ENCODE measurements around the gene F2R.

The F2R gene

GRCh38 chr5:76672242-76672641 lies 43.7 kb upstream of the F2R start:
- no CpG with 5 or more reads among the region's 2 CpGs for WGBS, 2 donors (ENCODE audit: extremely low coverage in 2 of 2, insufficient read length in 2 of 2, insufficient replicate concordance in 1 of 2)
- no peaks in the 10 kb centered on the region for H3K27me3 ChIP-seq (ENCODE audit: control insufficient read depth in 3 of 3, insufficient read depth in 3 of 3, low read depth in 1 of 3, low read length in 3 of 3)

GRCh38 chr5:76673125-76673524 lies 42.8 kb upstream of the F2R start:
- H3K4ac ChIP-seq (ENCODE audit: low read length): no peak overlapping the region
- no peak overlapping the region for H2BK15ac ChIP-seq (ENCODE audit: low read length)
- no peak overlapping the region for H3K27ac ChIP-seq (replicated peaks; ENCODE audit: low read length)
- no peak for DNase-seq (ENCODE audit: low spot score)
- H3K79me1 ChIP-seq (ENCODE audit: low read depth, low read length): no peaks in the 10 kb centered on the region
- H4K91ac ChIP-seq (ENCODE audit: low read depth, low read length, poor library complexity): no peak overlapping the region
- no peak overlapping the region for H3K9ac ChIP-seq (ENCODE audit: low read depth, low read length, poor library complexity)
- H3K14ac ChIP-seq (ENCODE audit: low read length): no peak overlapping the region
- H3K9me3 ChIP-seq (replicated peaks in 1 of 2; ENCODE audit: control insufficient read depth in 2 of 2, insufficient read depth in 1 of 2, low read depth in 1 of 2, low read length in 2 of 2): no peaks in the 10 kb centered on the region
- no peak overlapping the region for H3K23ac ChIP-seq (ENCODE audit: low read depth, low read length, poor library complexity)
- no peaks in the 10 kb centered on the region for H3K27me3 ChIP-seq (ENCODE audit: control insufficient read depth in 3 of 3, insufficient read depth in 3 of 3, low read depth in 1 of 3, low read length in 3 of 3)
- no peak overlapping the region for H3K4me3 ChIP-seq (ENCODE audit: low read length in 2 of 2)
- H2BK5ac ChIP-seq (ENCODE audit: low read length): no peak overlapping the region
- H4K8ac ChIP-seq (ENCODE audit: low read depth, low read length): no peak overlapping the region
- H2AK5ac ChIP-seq (ENCODE audit: low read depth, low read length): no peak overlapping the region
- no peak overlapping the region for H2BK120ac ChIP-seq (ENCODE audit: low read depth, low read length)
- no peak overlapping the region for H2BK12ac ChIP-seq (ENCODE audit: low read length)
- H3K4me2 ChIP-seq (ENCODE audit: insufficient read depth, low read length, poor library complexity, severe bottlenecking): no peak overlapping the region
- no peaks in the 10 kb centered on the region for H3K4me1 ChIP-seq (ENCODE audit: control insufficient read depth in 2 of 2, insufficient read depth in 1 of 2, low read depth in 1 of 2, low read length in 2 of 2)
- H3K36me3 ChIP-seq (replicated peaks in 1 of 2; ENCODE audit: control insufficient read depth in 2 of 2, insufficient read depth in 2 of 2, low read length in 2 of 2): peaks cover 0 to 72% of the 10 kb centered on the region in 2 donors
- H3K18ac ChIP-seq (ENCODE audit: low read length): no peak overlapping the region
- no peak overlapping the region for H2AFZ ChIP-seq (ENCODE audit: low read length)

More at GRCh38 chr5:76672242-76672641, 43.7 kb upstream of the F2R start:
- Histone ChIP-seq H2AK5ac (ENCODE audit: low read depth, low read length) (no peak overlapping the region), H3K9me3 (replicated peaks in 1 of 2; ENCODE audit: control insufficient read depth in 2 of 2, insufficient read depth in 1 of 2, low read depth in 1 of 2, low read length in 2 of 2) (no peaks in the 10 kb centered on the region), H2BK15ac (ENCODE audit: low read length) (no peak overlapping the region), H3K4ac (ENCODE audit: low read length) (no peak overlapping the region), H3K18ac (ENCODE audit: low read length) (no peak overlapping the region), H3K4me3 (ENCODE audit: low read length in 2 of 2) (no peak overlapping the region), H3K36me3 (replicated peaks in 1 of 2; ENCODE audit: control insufficient read depth in 2 of 2, insufficient read depth in 2 of 2, low read length in 2 of 2) (peaks cover 1 to 68% of the 10 kb centered on the region in 2 donors), H2BK120ac (ENCODE audit: low read depth, low read length) (no peak overlapping the region), H4K91ac (ENCODE audit: low read depth, low read length, poor library complexity) (no peak overlapping the region), H4K8ac (ENCODE audit: low read depth, low read length) (no peak overlapping the region), H3K9ac (ENCODE audit: low read depth, low read length, poor library complexity) (no peak overlapping the region), H3K4me2 (ENCODE audit: insufficient read depth, low read length, poor library complexity, severe bottlenecking) (no peak overlapping the region), H3K14ac (ENCODE audit: low read length) (no peak overlapping the region), H3K4me1 (ENCODE audit: control insufficient read depth in 2 of 2, insufficient read depth in 1 of 2, low read depth in 1 of 2, low read length in 2 of 2) (no peaks in the 10 kb centered on the region), H2BK12ac (ENCODE audit: low read length) (no peak overlapping the region), H3K79me1 (ENCODE audit: low read depth, low read length) (no peaks in the 10 kb centered on the region), H3K27ac (replicated peaks; ENCODE audit: low read length) (no peak overlapping the region), H2AFZ (ENCODE audit: low read length) (no peak overlapping the region), H2BK5ac (ENCODE audit: low read length) (no peak overlapping the region), H3K23ac (ENCODE audit: low read depth, low read length, poor library complexity) (no peak overlapping the region)
- no peak for DNase-seq (ENCODE audit: low spot score)

GRCh38 chr5:76674330-76675066 lies 41.4 kb upstream of the F2R start:
- Histone ChIP-seq H4K8ac (ENCODE audit: low read depth, low read length) (no peak overlapping the region), H3K9me3 (replicated peaks in 1 of 2; ENCODE audit: control insufficient read depth in 2 of 2, insufficient read depth in 1 of 2, low read depth in 1 of 2, low read length in 2 of 2) (no peaks in the 10 kb centered on the region), H3K18ac (ENCODE audit: low read length) (no peak overlapping the region), H2AFZ (ENCODE audit: low read length) (no peak overlapping the region), H3K9ac (ENCODE audit: low read depth, low read length, poor library complexity) (no peak overlapping the region), H2BK120ac (ENCODE audit: low read depth, low read length) (no peak overlapping the region), H3K4ac (ENCODE audit: low read length) (no peak overlapping the region), H3K36me3 (replicated peaks in 1 of 2; ENCODE audit: control insufficient read depth in 2 of 2, insufficient read depth in 2 of 2, low read length in 2 of 2) (peaks cover 0 to 67% of the 10 kb centered on the region in 2 donors), H3K14ac (ENCODE audit: low read length) (no peak overlapping the region), H2AK5ac (ENCODE audit: low read depth, low read length) (no peak overlapping the region), H3K4me1 (ENCODE audit: control insufficient read depth in 2 of 2, insufficient read depth in 1 of 2, low read depth in 1 of 2, low read length in 2 of 2) (no peaks in the 10 kb centered on the region), H3K27ac (replicated peaks; ENCODE audit: low read length) (no peak overlapping the region), H3K4me2 (ENCODE audit: insufficient read depth, low read length, poor library complexity, severe bottlenecking) (no peak overlapping the region), H3K23ac (ENCODE audit: low read depth, low read length, poor library complexity) (no peak overlapping the region), H2BK5ac (ENCODE audit: low read length) (no peak overlapping the region), H3K4me3 (ENCODE audit: low read length in 2 of 2) (no peak overlapping the region), H2BK15ac (ENCODE audit: low read length) (no peak overlapping the region), H4K91ac (ENCODE audit: low read depth, low read length, poor library complexity) (no peak overlapping the region), H3K27me3 (ENCODE audit: control insufficient read depth in 3 of 3, insufficient read depth in 3 of 3, low read depth in 1 of 3, low read length in 3 of 3) (no peaks in the 10 kb centered on the region), H3K79me1 (ENCODE audit: low read depth, low read length) (no peaks in the 10 kb centered on the region), H2BK12ac (ENCODE audit: low read length) (no peak overlapping the region)
- DNase-seq (ENCODE audit: low spot score): no peak
- no CpG with 5 or more reads among the region's 8 CpGs for WGBS, 2 donors (ENCODE audit: extremely low coverage in 2 of 2, insufficient read length in 2 of 2, insufficient replicate concordance in 1 of 2)

- Histone ChIP-seq H3K27ac (replicated peaks; ENCODE audit: low read length) (no peak overlapping the region), H3K18ac (ENCODE audit: low read length) (no peak overlapping the region), H2AK5ac (ENCODE audit: low read depth, low read length) (no peak overlapping the region), H3K79me1 (ENCODE audit: low read depth, low read length) (no peaks in the 10 kb centered on the region), H3K23ac (ENCODE audit: low read depth, low read length, poor library complexity) (no peak overlapping the region), H4K91ac (ENCODE audit: low read depth, low read length, poor library complexity) (no peak overlapping the region), H2BK5ac (ENCODE audit: low read length) (no peak overlapping the region), H2BK120ac (ENCODE audit: low read depth, low read length) (no peak overlapping the region), H3K9ac (ENCODE audit: low read depth, low read length, poor library complexity) (no peak overlapping the region), H3K9me3 (replicated peaks in 1 of 2; ENCODE audit: control insufficient read depth in 2 of 2, insufficient read depth in 1 of 2, low read depth in 1 of 2, low read length in 2 of 2) (no peaks in the 10 kb centered on the region), H2BK12ac (ENCODE audit: low read length) (no peak overlapping the region), H2BK15ac (ENCODE audit: low read length) (no peak overlapping the region), H3K36me3 (replicated peaks in 1 of 2; ENCODE audit: control insufficient read depth in 2 of 2, insufficient read depth in 2 of 2, low read length in 2 of 2) (peaks cover 0 to 62% of the 10 kb centered on the region in 2 donors), H3K4me2 (ENCODE audit: insufficient read depth, low read length, poor library complexity, severe bottlenecking) (no peak overlapping the region), H2AFZ (ENCODE audit: low read length) (no peak overlapping the region), H3K14ac (ENCODE audit: low read length) (no peak overlapping the region), H3K4ac (ENCODE audit: low read length) (no peak overlapping the region), H3K27me3 (ENCODE audit: control insufficient read depth in 3 of 3, insufficient read depth in 3 of 3, low read depth in 1 of 3, low read length in 3 of 3) (no peaks in the 10 kb centered on the region), H3K4me3 (ENCODE audit: low read length in 2 of 2) (no peak overlapping the region), H3K4me1 (ENCODE audit: control insufficient read depth in 2 of 2, insufficient read depth in 1 of 2, low read depth in 1 of 2, low read length in 2 of 2) (no peaks in the 10 kb centered on the region), H4K8ac (ENCODE audit: low read depth, low read length) (no peak overlapping the region)
- no peak for DNase-seq (ENCODE audit: low spot score)
- WGBS, 2 donors (ENCODE audit: extremely low coverage in 2 of 2, insufficient read length in 2 of 2, insufficient replicate concordance in 1 of 2): no CpG with 5 or more reads among the region's 1 CpG
Observed at GRCh38 chr5:76675364-76675763, 40.6 kb upstream of the F2R start.
